HepG2 (cell line): ENCODE data around the gene FANCE. TPM values are rescaled to one million over a fixed set of nuclear protein-coding genes. Genes with fewer than 3 reads are reported as not detected.

ENCODE experiments used
- ATAC-seq: fragments of 200-7000 bp; cut with Tn5 transposase; 3 replicates; pipeline ENCODE4 v1.9.1; 2020; ENCODE audit warnings: mild to moderate bottlenecking, moderate library complexity
- BruUV-seq: library from RNA; stranded (reverse); fragments of 400-500 nt; replicated peaks from 2 replicates; lab custom pipeline; 2021; lab: Mats Ljungman, UMichigan
- CTCF ChIA-PET: fragments of 300-600 bp; formaldehyde crosslinking; extraction: SDS; loops from one replicate; lab custom pipeline; 2021; ENCODE audit warnings: low total read pairs, inconsistent platforms, low intra/inter-chr PET ratio; lab: Yijun Ruan, JAX
- POLR2A ChIA-PET: fragments of 350-600 bp; sonication (Branson Sonifier 250); formaldehyde crosslinking; loops from one replicate; lab custom pipeline; 2020; ENCODE audit warnings: antibody characterized with exemption, inconsistent platforms; lab: Yijun Ruan, JAX
- DNase-seq: peaks from one replicate; pipeline ENCODE4 v3.0.0-alpha.2; 2015; ENCODE audit warnings: low spot score
- FAIRE-seq: peaks from 3 replicates; lab custom pipeline; 2011; peaks lifted over from hg19 to GRCh38; lab: Jason Lieb, UNC
- H2AFZ ChIP-seq: one replicate; pipeline ENCODE4 v1.6.1; 2011; ENCODE audit warnings: low read length, inconsistent platforms
- H3K27ac ChIP-seq: fragments of 300-600 bp; 3 replicates; pipeline ENCODE4 v1.8.0; 2011; ENCODE audit warnings: mixed run types, mild to moderate bottlenecking, mixed read lengths, low read length, inconsistent platforms; ENCODE audit not compliant: insufficient read depth; ENCODE audit errors: extremely low read length
- H3K27me3 ChIP-seq, 2 experiments: fragments of 200-600 bp in 1 of 2; 2 replicates in 1 of 2; 3 replicates in 1 of 2; pipeline versions ENCODE4 v1.6.0 to v1.8.0; 2011; ENCODE audit warnings: low read length in 2 of 2, mild to moderate bottlenecking in 2 of 2, moderate library complexity in 2 of 2, inconsistent platforms in 1 of 2; ENCODE audit not compliant: insufficient read depth in 2 of 2, control insufficient read depth in 1 of 2
- H3K36me3 ChIP-seq, 2 experiments: fragments of 200-600 bp in 1 of 2; replicated peaks in 1 of 2; 2 replicates in 1 of 2; 3 replicates in 1 of 2; pipeline versions ENCODE4 v1.5.1 to v1.8.0; 2011; ENCODE audit warnings: low read length in 2 of 2, inconsistent platforms in 1 of 2; ENCODE audit not compliant: insufficient read depth in 2 of 2, control insufficient read depth in 1 of 2
- H3K4me1 ChIP-seq: 2 replicates; pipeline ENCODE4 v1.5.1; 2012; ENCODE audit warnings: low read length, inconsistent platforms; ENCODE audit not compliant: insufficient read depth
- H3K4me2 ChIP-seq: 2 replicates; pipeline ENCODE4 v1.6.0; 2011; ENCODE audit warnings: low read depth, low read length, inconsistent platforms
- H3K4me3 ChIP-seq, 3 experiments: fragments of 200-600 bp in 1 of 3; sonication (generic), shearing (Covaris generic) in 1 of 3; replicated peaks in 1 of 3; 2 replicates each; pipeline ENCODE4 v1.5.1; 2011 to 2016; ENCODE audit warnings: low read length in 3 of 3, inconsistent platforms in 2 of 3, low read depth in 2 of 3, mild to moderate bottlenecking in 2 of 3, control low read depth in 1 of 3, mixed read lengths in 1 of 3; ENCODE audit not compliant: insufficient read depth in 1 of 3
- H3K79me2 ChIP-seq: one replicate; pipeline ENCODE4 v1.6.1; 2011; ENCODE audit warnings: low read length, inconsistent platforms; ENCODE audit not compliant: insufficient read depth
- H3K9ac ChIP-seq: 2 replicates; pipeline ENCODE4 v1.6.0; 2011; ENCODE audit warnings: mild to moderate bottlenecking, low read depth, low read length, inconsistent platforms; ENCODE audit not compliant: insufficient read depth
- H3K9me3 ChIP-seq: 2 replicates; pipeline ENCODE4 v1.5.1; 2012; ENCODE audit warnings: mild to moderate bottlenecking, low read length
- H4K20me1 ChIP-seq: 2 replicates; pipeline ENCODE4 v1.6.0; 2011; ENCODE audit warnings: inconsistent platforms, mild to moderate bottlenecking, low read length, moderate library complexity; ENCODE audit not compliant: insufficient read depth
- FOXO1 ChIP-seq: sonication (generic); formaldehyde crosslinking; IDR thresholded peaks from 2 replicates; pipeline ENCODE4 v1.4.0; 2020; ENCODE audit warnings: missing genetic modification reagents
- HNRNPLL ChIP-seq: fragments of 200-400 bp; formaldehyde crosslinking; IDR thresholded peaks from 2 replicates; pipeline ENCODE4 v1.6.1; 2017; ENCODE audit warnings: mild to moderate bottlenecking, low read depth, low read length; ENCODE audit not compliant: poor library complexity, severe bottlenecking
- KDM5A ChIP-seq: fragments of 200-600 bp; sonication (generic); IDR thresholded peaks from 2 replicates; pipeline ENCODE4 v1.7.0; 2018; ENCODE audit warnings: antibody characterized with exemption, mild to moderate bottlenecking, low read length, borderline replicate concordance
- SALL1 ChIP-seq: sonication (generic); formaldehyde crosslinking; IDR thresholded peaks from 2 replicates; pipeline ENCODE4 v1.8.0; 2022; ENCODE audit warnings: mild to moderate bottlenecking, missing genetic modification reagents
- ZIK1 ChIP-seq: sonication (generic); formaldehyde crosslinking; IDR thresholded peaks from 2 replicates; pipeline ENCODE4 v1.5.0; 2020; ENCODE audit warnings: mild to moderate bottlenecking, low read depth, missing genetic modification reagents, borderline replicate concordance
- ZNF543 ChIP-seq: sonication (generic); formaldehyde crosslinking; IDR thresholded peaks from 2 replicates; pipeline ENCODE4 v1.4.0; 2020; ENCODE audit warnings: mild to moderate bottlenecking, missing genetic modification reagents
- WGBS: methylation state at CpG from one replicate; pipeline ENCODE4 v1.1.6; 2017; ENCODE audit warnings: low lambda C conversion rate; 5-methylcytosine and 5-hydroxymethylcytosine counted together
- in situ Hi-C: cut with HindIII; loops from 2 replicates; pipeline ENCODE4 v1.10.0; 2017; ENCODE audit warnings: low pct_unique_long_range_greater_than_20kb; ENCODE audit not compliant: extremely low pct_ligation_motif_present
- intact Hi-C: fragments of 100-400 bp; cut with micrococcal nuclease; formaldehyde crosslinking; loops from one replicate; pipeline ENCODE4 v1.10.0; 2022; ENCODE audit not compliant: unreplicated experiment
- polyA plus RNA-seq, 8 experiments: library from polyadenylated mRNA; depleted of rRNA in 3 of 8; stranded (reverse) in 7 of 8; unstranded in 1 of 8; fragments of >200 nt; fragmentation: Illumina TruSeq in 4 of 8; extraction: Trizol in 4 of 8; gene quantifications; 2 replicates each; pipeline versions ENCODE4 v1.2.1 to v1.2.3, GENCODE V29; 2011 to 2016; ENCODE audit warnings: low read depth in 4 of 8, missing spikeins in 1 of 8, mixed read lengths in 1 of 8; ENCODE audit not compliant: insufficient read depth in 1 of 8
- total RNA-seq, 5 experiments: library from RNA; depleted of rRNA; stranded (reverse); fragments of >200 nt; fragmentation: Illumina TruSeq; extraction: Trizol; gene quantifications; 2 replicates each; pipeline ENCODE4 v1.2.3, GENCODE V29; 2016; ENCODE audit warnings: low read depth in 1 of 5

FANCE gene
- total and polyA plus RNA-seq, 2 of the 13 experiments (the other 11 are each of a cell fraction or from before 2014, with no cell fraction given): 7.1 to 11.2 TPM

DNA sequence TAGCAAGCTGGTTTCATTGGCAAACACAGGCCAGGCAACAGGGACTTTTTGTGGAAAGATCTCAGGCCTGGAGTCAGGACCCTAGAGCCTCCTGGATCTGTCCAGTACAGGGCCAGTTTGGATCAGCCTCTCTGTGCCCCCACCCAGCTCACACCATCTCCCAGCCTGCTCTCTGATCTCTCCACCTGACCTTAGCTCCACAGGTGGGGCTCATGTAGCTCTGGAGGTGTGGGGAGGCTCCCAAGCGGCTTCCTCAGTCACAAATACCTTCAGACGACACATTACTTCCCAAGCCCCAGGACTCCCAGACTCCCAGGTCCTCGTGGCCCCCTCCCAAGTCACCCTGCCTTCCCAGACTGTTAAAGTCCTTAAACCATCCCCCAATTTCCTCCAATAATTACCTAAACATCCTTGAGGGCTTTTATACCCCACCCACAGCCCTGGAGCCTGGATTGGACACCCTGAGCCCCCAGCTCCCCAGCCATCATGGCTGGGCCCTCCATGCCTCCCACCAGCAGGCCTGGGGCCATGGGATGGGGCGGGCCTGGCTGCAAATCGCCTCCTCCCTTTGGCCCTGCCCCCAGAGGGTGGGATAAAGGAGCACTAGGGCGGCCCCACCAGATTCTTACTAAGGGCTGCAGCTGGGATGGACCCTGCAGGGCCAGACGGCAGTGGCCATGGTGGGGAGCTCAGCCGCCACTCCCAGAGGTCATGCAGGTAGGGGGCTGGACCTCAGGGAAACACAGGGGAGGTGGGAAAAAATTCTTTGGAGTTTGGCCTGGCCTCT, 15.9 kb upstream of the FANCE start:
- ChIA-PET POLR2A (interaction anchor here (0.7 to 1.6 kb wide), 3 partner anchors 9 to 94 kb away, joined by 3 to 4 read pairs (median 3); no protein-coding TSS in a partner anchor), CTCF (no interaction called here)
- intact Hi-C loops (no loop called here), in situ Hi-C loops (no loop called here)
- H3K27me3 ChIP-seq: peaks cover 2 to 16% of the 10 kb centered on the region in 2 experiments; a peak in 2 of 5 replicates
- no peak overlapping the region for H3K4me2 ChIP-seq
- FAIRE-seq: no peak
- H4K20me1 ChIP-seq: no peaks in the 10 kb centered on the region
- BruUV-seq: no TSS peak
- 7% methylated on average over 7 of the region's 8 CpGs for WGBS
- H3K27ac ChIP-seq: no peak overlapping the region
- DNase-seq: no peak
- ATAC-seq: peak; percentile 28
- H3K79me2 ChIP-seq: no peaks in the 10 kb centered on the region
- H3K36me3 ChIP-seq: no peaks in the 10 kb centered on the region
- peaks cover 59% of the 10 kb centered on the region for H3K4me1 ChIP-seq
- no peaks in the 10 kb centered on the region for H3K9me3 ChIP-seq
- no peak overlapping the region for H2AFZ ChIP-seq
- TF ChIP-seq ZNF543 (CRISPR knock-in tag) (peak; percentile 74; the same call in 1 of the 2 replicates), HNRNPLL (peak; percentile 27), ZIK1 (CRISPR knock-in tag) (no peak), KDM5A (no peak), SALL1 (CRISPR knock-in tag) (peak; percentile 10; the same call in 1 of the 2 replicates), FOXO1 (CRISPR knock-in tag) (no peak)
- H3K4me3 ChIP-seq: no peak overlapping the region
- H3K9ac ChIP-seq: no peak overlapping the region
